HG03558 (cell line): Measurements from ENCODE around the gene CYB5B.
"Not testable (repeated sequence)": the region's sequence is repeated elsewhere in the genome, so short reads cannot be mapped to it uniquely, and the experiment has no call there.

Experiments
- ATAC-seq: cut with Tn5 transposase; IDR thresholded peaks from one replicate; pipeline ENCODE4 v1.9.1; 2021; ENCODE audit warnings: moderate number of reproducible peaks; ENCODE audit not compliant: unreplicated experiment; ENCODE audit errors: extremely low read depth

CYB5B gene

GRCh38 chr16:69441030-69441429, 16.6 kb downstream of the CYB5B start:
- not testable (repeated sequence) for ATAC-seq

- ATAC-seq: no peak
Observed at GRCh38 chr16:69443927-69444631, 19.7 kb downstream of the CYB5B start.

GRCh38 chr16:69444873-69445517, 20.6 kb downstream of the CYB5B start:
- ATAC-seq: no peak

GRCh38 chr16:69448470-69449193, 24.2 kb downstream of the CYB5B start:
- no peak for ATAC-seq

GRCh38 chr16:69451166-69451565, 26.7 kb downstream of the CYB5B start:
- no peak for ATAC-seq

GRCh38 chr16:69453936-69454335, 29.5 kb downstream of the CYB5B start:
- ATAC-seq: no peak

GRCh38 chr16:69463876-69464275, 39.5 kb downstream of the CYB5B start:
- no peak for ATAC-seq

- no peak for ATAC-seq
Observed at GRCh38 chr16:69465083-69465721, 40.8 kb downstream of the CYB5B start.

GRCh38 chr16:69465881-69466280, 41.5 kb downstream of the CYB5B start:
- ATAC-seq: no peak

GRCh38 chr16:69466547-69466946, 42.1 kb downstream of the CYB5B start:
- no peak for ATAC-seq

GRCh38 chr16:69467080-69467479, 42.7 kb downstream of the CYB5B start:
- ATAC-seq: no peak

GRCh38 chr16:69467531-69468204, 43.2 kb downstream of the CYB5B start:
- no peak for ATAC-seq

- peak; percentile 48 for ATAC-seq
Observed at GRCh38 chr16:69469807-69470561, 45.6 kb downstream of the CYB5B start.

GRCh38 chr16:69471121-69471520, 46.7 kb downstream of the CYB5B start:
- no peak for ATAC-seq

GRCh38 chr16:69474408-69474807, 50.0 kb downstream of the CYB5B start:
- ATAC-seq: no peak

GRCh38 chr16:69476920-69477443, 52.6 kb downstream of the CYB5B start:
- ATAC-seq: no peak

- ATAC-seq: no peak
Observed at GRCh38 chr16:69477546-69477945, 53.1 kb downstream of the CYB5B start.

- no peak for ATAC-seq
Observed at GRCh38 chr16:69478685-69479084, 54.3 kb downstream of the CYB5B start.

- ATAC-seq: no peak
Observed at GRCh38 chr16:69479775-69480174, 55.4 kb downstream of the CYB5B start.
